ENCODE measurements around the gene ARID1A. TPM values are rescaled to one million over a fixed set of nuclear protein-coding genes. Genes with fewer than 3 reads are reported as not detected.

ARID1A gene
- total and polyA plus RNA-seq, 9 of the 15 experiments (the other 6 are each of a cell fraction or from before 2014, with no cell fraction given): 8.3 to 88.3 (median 22.5) TPM

GRCh38 chr1:26690576-26691031 is 5.2 kb upstream of the ARID1A start (continued):
- TF ChIP-seq POLR3A (IDR thresholded peaks at IDR 0.05; ENCODE audit: borderline replicate concordance, extremely low read depth, insufficient read depth, insufficient read length) (no peak), SMARCB1 (IDR thresholded peaks at IDR 0.05; ENCODE audit: insufficient read length, low read depth) (peak; percentile 1), ZNF695 (CRISPR knock-in tag; IDR thresholded peaks at IDR 0.05) (no peak), C11orf30 (IDR thresholded peaks at IDR 0.05; ENCODE audit: low read depth) (no peak), SNIP1 (IDR thresholded peaks at IDR 0.05; ENCODE audit: low read depth) (no peak), TEAD4 (IDR thresholded peaks at IDR 0.05; ENCODE audit: low read length) (no peak; the same call in 1 of the 2 replicates), TEAD4 (CRISPR knock-in tag; IDR thresholded peaks at IDR 0.05; ENCODE audit: borderline replicate concordance) (no peak), MLLT1 (IDR thresholded peaks at IDR 0.05) (no peak), VEZF1 (CRISPR knock-in tag; IDR thresholded peaks at IDR 0.05) (no peak), SOX6 (IDR thresholded peaks at IDR 0.05) (0 out of 2 replicates have a peak, but pooled peaks have one; percentile 4), MIER1 (IDR thresholded peaks at IDR 0.05; ENCODE audit: low read depth) (no peak), LEF1 (IDR thresholded peaks at IDR 0.05) (no peak), PPARD (CRISPR knock-in tag; IDR thresholded peaks at IDR 0.05) (no peak), ZNF639 (CRISPR knock-in tag; conservative IDR thresholded peaks at IDR 0.05 in 1 of 2, IDR thresholded peaks at IDR 0.05 in 1 of 2) (0 out of 4 replicates have a peak, but pooled peaks of 1 of the 2 experiments have one; percentile 58), YY1 (IDR thresholded peaks at IDR 0.05; ENCODE audit: borderline replicate concordance in 1 of 3, control insufficient read depth in 1 of 3, extremely low read depth in 1 of 3, insufficient read depth in 3 of 3, insufficient read length in 1 of 3, insufficient replicate concordance in 2 of 3, low read depth in 1 of 3, low read length in 2 of 3) (peak in 1 of 3 experiments; percentile 57), GABPB2 (CRISPR knock-in tag; conservative IDR thresholded peaks at IDR 0.05) (no peak), ZNF551 (CRISPR knock-in tag; IDR thresholded peaks at IDR 0.05) (peak; percentile 69; the same call in 1 of the 2 replicates)
- TF ChIP-seq, protein P1, sequence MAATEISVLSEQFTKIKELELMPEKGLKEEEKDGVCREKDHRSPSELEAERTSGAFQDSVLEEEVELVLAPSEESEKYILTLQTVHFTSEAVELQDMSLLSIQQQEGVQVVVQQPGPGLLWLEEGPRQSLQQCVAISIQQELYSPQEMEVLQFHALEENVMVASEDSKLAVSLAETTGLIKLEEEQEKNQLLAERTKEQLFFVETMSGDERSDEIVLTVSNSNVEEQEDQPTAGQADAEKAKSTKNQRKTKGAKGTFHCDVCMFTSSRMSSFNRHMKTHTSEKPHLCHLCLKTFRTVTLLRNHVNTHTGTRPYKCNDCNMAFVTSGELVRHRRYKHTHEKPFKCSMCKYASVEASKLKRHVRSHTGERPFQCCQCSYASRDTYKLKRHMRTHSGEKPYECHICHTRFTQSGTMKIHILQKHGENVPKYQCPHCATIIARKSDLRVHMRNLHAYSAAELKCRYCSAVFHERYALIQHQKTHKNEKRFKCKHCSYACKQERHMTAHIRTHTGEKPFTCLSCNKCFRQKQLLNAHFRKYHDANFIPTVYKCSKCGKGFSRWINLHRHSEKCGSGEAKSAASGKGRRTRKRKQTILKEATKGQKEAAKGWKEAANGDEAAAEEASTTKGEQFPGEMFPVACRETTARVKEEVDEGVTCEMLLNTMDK (IDR thresholded peaks at IDR 0.05; ENCODE audit: borderline replicate concordance, insufficient read depth, low read depth, low read length, poor library complexity, severe bottlenecking): no peak
- TF ChIP-seq, protein P2, sequence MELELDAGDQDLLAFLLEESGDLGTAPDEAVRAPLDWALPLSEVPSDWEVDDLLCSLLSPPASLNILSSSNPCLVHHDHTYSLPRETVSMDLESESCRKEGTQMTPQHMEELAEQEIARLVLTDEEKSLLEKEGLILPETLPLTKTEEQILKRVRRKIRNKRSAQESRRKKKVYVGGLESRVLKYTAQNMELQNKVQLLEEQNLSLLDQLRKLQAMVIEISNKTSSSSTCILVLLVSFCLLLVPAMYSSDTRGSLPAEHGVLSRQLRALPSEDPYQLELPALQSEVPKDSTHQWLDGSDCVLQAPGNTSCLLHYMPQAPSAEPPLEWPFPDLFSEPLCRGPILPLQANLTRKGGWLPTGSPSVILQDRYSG (tag; conservative IDR thresholded peaks at IDR 0.05; ENCODE audit: low read depth): peak; percentile 36; the same call in 1 of the 2 replicates

Measured in K562 (cell line).